Keratinocyte (primary cell): ENCODE data around the gene CA7. TPM values are rescaled to one million over a fixed set of nuclear protein-coding genes. Genes with fewer than 3 reads are reported as not detected.

Experiments used
- DNase-seq: peaks from one replicate; pipeline ENCODE4 v3.0.0-alpha.2; 2011; ENCODE audit warnings: low read depth, missing footprints, low spot score
- FAIRE-seq: peaks from 2 replicates; lab custom pipeline; 2011; peaks lifted over from hg19 to GRCh38; lab: Jason Lieb, UNC
- H2AFZ ChIP-seq: 2 replicates; pipeline ENCODE4 v1.6.0; 2012; ENCODE audit warnings: low read length, control low read depth, inconsistent platforms; ENCODE audit not compliant: control insufficient read depth
- H3K27ac ChIP-seq: 2 replicates; pipeline ENCODE4 v1.5.1; 2011; ENCODE audit warnings: low read length; ENCODE audit not compliant: control insufficient read depth, insufficient read depth
- H3K27me3 ChIP-seq: 3 replicates; pipeline ENCODE4 v1.6.0; 2011; ENCODE audit warnings: low read length; ENCODE audit not compliant: control insufficient read depth, insufficient read depth; ENCODE audit errors: extremely low read depth
- H3K36me3 ChIP-seq, 2 experiments: 2 replicates in 1 of 2; 3 replicates in 1 of 2; pipeline ENCODE4 v1.5.1; 2011; ENCODE audit warnings: low read length in 2 of 2, mild to moderate bottlenecking in 1 of 2; ENCODE audit not compliant: control insufficient read depth in 2 of 2, insufficient read depth in 2 of 2; ENCODE audit errors: extremely low read depth in 1 of 2
- H3K4me1 ChIP-seq: 3 replicates; pipeline ENCODE4 v1.5.1; 2011; ENCODE audit warnings: low read length; ENCODE audit not compliant: control insufficient read depth, insufficient read depth; ENCODE audit errors: extremely low read depth
- H3K4me2 ChIP-seq: 3 replicates; pipeline ENCODE4 v1.6.0; 2011; ENCODE audit warnings: low read depth, low read length; ENCODE audit not compliant: control insufficient read depth, insufficient read depth; ENCODE audit errors: extremely low read depth
- H3K4me3 ChIP-seq, 3 experiments: fragments of 200-600 bp in 1 of 3; sonication (generic) in 1 of 3; 2 replicates in 2 of 3; 3 replicates in 1 of 3; pipeline ENCODE4 v1.5.1; 2011 to 2016; ENCODE audit warnings: low read length in 3 of 3, mild to moderate bottlenecking in 3 of 3, control low read depth in 2 of 3, inconsistent platforms in 1 of 3, low read depth in 1 of 3, mixed read lengths in 1 of 3, mixed run types in 1 of 3, moderate library complexity in 1 of 3; ENCODE audit not compliant: control insufficient read depth in 2 of 3, insufficient read depth in 2 of 3; ENCODE audit errors: extremely low read depth in 1 of 3
- H3K79me2 ChIP-seq: 2 replicates; pipeline ENCODE4 v1.6.0; 2012; ENCODE audit warnings: low read length; ENCODE audit not compliant: control insufficient read depth, insufficient read depth
- H3K9ac ChIP-seq: 3 replicates; pipeline ENCODE4 v1.6.0; 2011; ENCODE audit warnings: low read length; ENCODE audit not compliant: control insufficient read depth, insufficient read depth; ENCODE audit errors: extremely low read depth
- H3K9me1 ChIP-seq: 3 replicates; pipeline ENCODE4 v1.6.0; 2011; ENCODE audit warnings: low read length; ENCODE audit not compliant: control insufficient read depth, insufficient read depth; ENCODE audit errors: extremely low read depth
- H3K9me3 ChIP-seq: 2 replicates; pipeline ENCODE4 v1.5.1; 2012; ENCODE audit warnings: low read depth, low read length; ENCODE audit not compliant: control insufficient read depth
- H4K20me1 ChIP-seq: 3 replicates; pipeline ENCODE4 v1.6.0; 2011; ENCODE audit warnings: low read length; ENCODE audit not compliant: control insufficient read depth, insufficient read depth; ENCODE audit errors: extremely low read depth
- CTCF ChIP-seq, 3 experiments: IDR thresholded peaks in 1 of 3; conservative IDR thresholded peaks in 1 of 3; optimal IDR thresholded peaks in 1 of 3; 2 replicates in 2 of 3; 3 replicates in 1 of 3; pipeline versions ENCODE3 to v1.5.1; 2011; ENCODE audit warnings: low read length in 3 of 3, mild to moderate bottlenecking in 3 of 3, moderate library complexity in 2 of 3, control low read depth in 1 of 3, inconsistent platforms in 1 of 3; ENCODE audit not compliant: insufficient read depth in 2 of 3; ENCODE audit errors: extremely low read depth in 1 of 3
- EZH2 ChIP-seq: IDR thresholded peaks from one replicate; pipeline ENCODE4 v1.6.1; 2012; ENCODE audit warnings: inconsistent platforms, mild to moderate bottlenecking, low read length, moderate library complexity
- dilution Hi-C: fragments of 300-500 bp; cut with MboI; formaldehyde crosslinking; loops from one replicate; pipeline ENCODE4 v1.7.0; 2020; ENCODE audit warnings: low sequenced_read_pairs; ENCODE audit not compliant: extremely low pct_ligation_motif_present
- polyA plus RNA-seq, 5 experiments: library from polyadenylated mRNA; depleted of rRNA in 3 of 5; stranded (reverse) in 3 of 5; stranded (forward) in 1 of 5; unstranded in 1 of 5; fragments of >200 nt; gene quantifications; 1 replicate in 1 of 5; 2 replicates in 3 of 5; 3 replicates in 1 of 5; pipeline versions ENCODE4 v1.2.1 to v1.2.3, GENCODE V29; 2011 to 2012; ENCODE audit warnings: missing spikeins in 2 of 5, low read depth in 1 of 5, low replicate concordance in 1 of 5

The CA7 gene
- polyA plus RNA-seq, 1 donor (not counting 4 experiments of a cell fraction or from before 2014, with no cell fraction given), result not detected

DNA sequence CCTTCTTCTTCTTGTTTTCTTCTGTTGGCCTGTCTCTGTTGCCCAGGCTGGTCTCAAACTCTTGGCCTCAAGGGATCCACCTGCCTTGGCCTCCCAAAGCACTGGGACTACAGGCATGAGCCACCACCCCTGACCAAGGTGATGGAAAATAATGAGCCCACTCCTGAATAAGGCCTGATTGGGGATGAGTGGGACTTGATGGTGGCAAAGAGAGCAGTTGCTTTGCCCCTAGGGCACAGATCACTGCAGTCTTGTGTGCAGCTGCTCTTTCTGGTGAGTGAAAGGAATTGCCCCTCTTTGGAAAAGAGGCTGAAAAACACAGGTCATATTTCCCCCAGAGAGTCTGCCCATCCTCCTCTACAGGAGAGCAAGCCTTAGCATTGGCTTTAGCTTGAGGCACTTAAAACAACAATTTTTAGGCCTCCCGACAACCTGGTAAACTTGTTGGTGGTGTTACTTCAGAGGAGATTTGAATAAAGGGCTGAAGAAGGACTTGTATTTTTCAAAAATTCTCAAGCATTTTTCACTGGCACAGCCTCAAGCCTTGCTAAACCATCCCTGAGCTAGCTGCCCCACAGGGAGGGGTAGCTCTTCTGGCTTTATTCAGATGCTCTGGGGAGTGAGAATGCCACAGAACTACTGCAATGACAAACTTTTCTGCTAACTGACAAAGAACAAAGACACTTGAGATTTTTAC, 30.0 kb downstream of the CA7 start:
- H3K27ac ChIP-seq, result no peak overlapping the region
- no peaks in the 10 kb centered on the region for H3K27me3 ChIP-seq
- FAIRE-seq (no peak), DNase-seq (no peak)
- peaks cover 5% of the 10 kb centered on the region for H3K4me1 ChIP-seq
- no peaks in the 10 kb centered on the region for H3K9me3 ChIP-seq
- dilution Hi-C loops, result no loop called here
- H4K20me1 ChIP-seq, result no peaks in the 10 kb centered on the region
- no peaks in the 10 kb centered on the region for H3K36me3 ChIP-seq
- no peak overlapping the region for H2AFZ ChIP-seq
- no peak for TF ChIP-seq CTCF (optimal IDR thresholded peaks at IDR 0.05 in 1 of 3, IDR thresholded peaks at IDR 0.05 in 1 of 3, conservative IDR thresholded peaks at IDR 0.05 in 1 of 3; ENCODE audit: extremely low read depth in 1 of 3, insufficient read depth in 2 of 3, low read length in 3 of 3)
- no peak for TF ChIP-seq EZH2
- H3K79me2 ChIP-seq, result no peaks in the 10 kb centered on the region
- no peak overlapping the region for H3K4me2 ChIP-seq
- H3K9ac ChIP-seq, result no peak overlapping the region
- no peak overlapping the region for H3K4me3 ChIP-seq
- no peaks in the 10 kb centered on the region for H3K9me1 ChIP-seq

DNA sequence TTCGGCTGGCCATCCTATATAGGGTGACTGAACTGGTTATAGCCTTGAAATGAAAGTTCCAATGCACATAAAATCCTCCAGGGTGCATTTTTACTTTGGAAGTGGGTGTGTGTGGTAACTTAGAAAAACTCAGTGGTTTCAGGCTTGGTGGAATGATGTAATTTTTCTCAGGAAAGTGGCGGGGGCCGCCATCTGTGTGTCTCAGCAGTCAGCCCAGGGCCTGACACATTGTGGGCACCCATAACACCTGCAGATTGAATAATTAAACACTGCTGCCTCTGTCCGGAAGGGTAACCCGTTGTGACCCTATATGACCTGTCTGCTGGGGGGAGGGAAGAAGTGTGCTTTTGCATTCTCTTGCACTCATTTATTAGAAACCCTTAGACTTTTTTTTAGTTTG, 33.9 kb downstream of the CA7 start:
- dilution Hi-C loops, result no loop called here
- H3K9me3 ChIP-seq, result no peaks in the 10 kb centered on the region
- no peaks in the 10 kb centered on the region for H3K9me1 ChIP-seq
- H3K27me3 ChIP-seq, result no peaks in the 10 kb centered on the region
- no peak overlapping the region for H3K4me3 ChIP-seq
- no peaks in the 10 kb centered on the region for H4K20me1 ChIP-seq
- DNase-seq (no peak), FAIRE-seq (no peak)
- no peak overlapping the region for H3K4me2 ChIP-seq
- TF ChIP-seq CTCF (optimal IDR thresholded peaks at IDR 0.05 in 1 of 3, IDR thresholded peaks at IDR 0.05 in 1 of 3, conservative IDR thresholded peaks at IDR 0.05 in 1 of 3; ENCODE audit: extremely low read depth in 1 of 3, insufficient read depth in 2 of 3, low read length in 3 of 3) (no peak), EZH2 (no peak)
- no peak overlapping the region for H3K9ac ChIP-seq
- H3K36me3 ChIP-seq, result no peaks in the 10 kb centered on the region
- H3K27ac ChIP-seq, result no peak overlapping the region
- peaks cover 23% of the 10 kb centered on the region for H3K79me2 ChIP-seq
- H2AFZ ChIP-seq, result no peak overlapping the region
- peaks cover 10% of the 10 kb centered on the region for H3K4me1 ChIP-seq
